Measurements from ENCODE around the gene MRPS18B.
"Not testable (repeated sequence)": the region's sequence is repeated elsewhere in the genome, so short reads cannot be mapped to it uniquely, and the experiment has no call there.

MRPS18B gene

DNA sequence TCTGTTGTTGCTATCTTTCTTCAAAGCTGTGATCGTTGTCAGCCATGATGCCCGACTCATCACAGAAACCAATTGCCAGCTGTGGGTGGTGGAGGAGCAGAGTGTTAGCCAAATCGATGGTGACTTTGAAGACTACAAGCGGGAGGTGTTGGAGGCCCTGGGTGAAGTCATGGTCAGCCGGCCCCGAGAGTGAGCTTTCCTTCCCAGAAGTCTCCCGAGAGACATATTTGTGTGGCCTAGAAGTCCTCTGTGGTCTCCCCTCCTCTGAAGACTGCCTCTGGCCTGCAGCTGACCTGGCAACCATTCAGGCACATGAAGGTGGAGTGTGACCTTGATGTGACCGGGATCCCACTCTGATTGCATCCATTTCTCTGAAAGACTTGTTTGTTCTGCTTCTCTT is 27.1 kb upstream of the MRPS18B start:
- TF ChIP-seq, protein P1, sequence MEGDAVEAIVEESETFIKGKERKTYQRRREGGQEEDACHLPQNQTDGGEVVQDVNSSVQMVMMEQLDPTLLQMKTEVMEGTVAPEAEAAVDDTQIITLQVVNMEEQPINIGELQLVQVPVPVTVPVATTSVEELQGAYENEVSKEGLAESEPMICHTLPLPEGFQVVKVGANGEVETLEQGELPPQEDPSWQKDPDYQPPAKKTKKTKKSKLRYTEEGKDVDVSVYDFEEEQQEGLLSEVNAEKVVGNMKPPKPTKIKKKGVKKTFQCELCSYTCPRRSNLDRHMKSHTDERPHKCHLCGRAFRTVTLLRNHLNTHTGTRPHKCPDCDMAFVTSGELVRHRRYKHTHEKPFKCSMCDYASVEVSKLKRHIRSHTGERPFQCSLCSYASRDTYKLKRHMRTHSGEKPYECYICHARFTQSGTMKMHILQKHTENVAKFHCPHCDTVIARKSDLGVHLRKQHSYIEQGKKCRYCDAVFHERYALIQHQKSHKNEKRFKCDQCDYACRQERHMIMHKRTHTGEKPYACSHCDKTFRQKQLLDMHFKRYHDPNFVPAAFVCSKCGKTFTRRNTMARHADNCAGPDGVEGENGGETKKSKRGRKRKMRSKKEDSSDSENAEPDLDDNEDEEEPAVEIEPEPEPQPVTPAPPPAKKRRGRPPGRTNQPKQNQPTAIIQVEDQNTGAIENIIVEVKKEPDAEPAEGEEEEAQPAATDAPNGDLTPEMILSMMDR (IDR thresholded peaks at IDR 0.05; ENCODE audit: insufficient read depth, low read length, missing control alignments), result no peak
- ChIA-PET POLR2A (interaction anchor here (0.8 to 1.4 kb wide), 3 partner anchors 12 to 20 kb away, joined by 3 to 4 read pairs (median 3); no protein-coding TSS in a partner anchor), CTCF (interaction anchor here (0.7 to 6.9 kb wide), 6 partner anchors 8 to 108 kb away, joined by 3 to 64 read pairs (median 4); no protein-coding TSS in a partner anchor)
- DNase-seq (ENCODE audit: low read depth, low spot score), result no peak
- H3K4me3 ChIP-seq (ENCODE audit: low read depth, low read length), result no peak overlapping the region

DNA sequence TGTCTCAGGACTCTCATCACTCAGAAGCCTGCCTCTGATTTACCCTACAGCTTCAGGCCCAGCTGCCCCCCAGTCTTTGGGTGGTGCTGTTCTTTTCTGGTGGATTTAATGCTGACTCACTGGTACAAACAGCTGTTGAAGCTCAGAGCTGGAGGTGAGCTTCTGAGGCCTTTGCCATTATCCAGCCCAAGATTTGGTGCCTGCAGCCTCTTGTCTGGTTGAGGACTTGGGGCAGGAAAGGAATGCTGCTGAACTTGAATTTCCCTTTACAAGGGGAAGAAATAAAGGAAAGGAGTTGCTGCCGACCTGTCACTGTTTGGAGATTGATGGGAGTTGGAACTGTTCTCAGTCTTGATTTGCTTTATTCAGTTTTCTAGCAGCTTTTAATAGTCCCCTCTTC is 26.6 kb upstream of the MRPS18B start:
- CTCF ChIA-PET, result interaction anchor here (0.7 to 6.9 kb wide), 5 partner anchors 7 to 108 kb away, joined by 3 to 64 read pairs (median 5); no protein-coding TSS in a partner anchor
- no peak for DNase-seq (ENCODE audit: low read depth, low spot score)
- no peak overlapping the region for H3K4me3 ChIP-seq (ENCODE audit: low read depth, low read length)
- POLR2A ChIA-PET, result interaction anchor here (0.8 to 1.4 kb wide), 4 partner anchors 12 to 22 kb away, joined by 3 to 4 read pairs (median 3); no protein-coding TSS in a partner anchor
- TF ChIP-seq, protein P1 (IDR thresholded peaks at IDR 0.05; ENCODE audit: insufficient read depth, low read length, missing control alignments), result no peak

DNA sequence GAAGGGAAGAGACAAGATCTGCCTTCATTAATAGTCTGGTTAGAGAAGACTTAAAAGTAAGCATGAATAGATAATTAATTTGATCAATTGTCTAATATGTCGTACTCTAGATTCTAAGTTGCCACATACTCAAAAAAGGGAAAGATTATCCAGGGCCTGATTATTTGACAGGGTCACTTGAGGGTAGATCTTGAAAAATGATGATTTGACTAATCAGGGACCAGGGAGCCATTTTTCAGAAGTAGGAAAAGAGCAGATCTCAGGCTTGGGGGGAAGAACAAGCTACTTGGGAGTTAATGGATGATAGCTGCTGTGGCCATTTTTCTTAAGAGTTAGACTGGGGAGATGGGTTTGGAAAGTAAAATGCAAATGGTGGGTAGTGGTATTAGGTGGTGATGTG is 25.4 kb upstream of the MRPS18B start:
- no peak for DNase-seq (ENCODE audit: low read depth, low spot score)
- ChIA-PET POLR2A (interaction anchor here (0.5 kb wide), 1 partner anchor 218 kb away, joined by 3 read pairs; no protein-coding TSS in a partner anchor), CTCF (interaction anchor here (6.4 kb wide), 1 partner anchor 110 kb away, joined by 29 read pairs; no protein-coding TSS in a partner anchor)
- no peak overlapping the region for H3K4me3 ChIP-seq (ENCODE audit: low read depth, low read length)
- TF ChIP-seq, protein P1 (IDR thresholded peaks at IDR 0.05; ENCODE audit: insufficient read depth, low read length, missing control alignments), result no peak

DNA sequence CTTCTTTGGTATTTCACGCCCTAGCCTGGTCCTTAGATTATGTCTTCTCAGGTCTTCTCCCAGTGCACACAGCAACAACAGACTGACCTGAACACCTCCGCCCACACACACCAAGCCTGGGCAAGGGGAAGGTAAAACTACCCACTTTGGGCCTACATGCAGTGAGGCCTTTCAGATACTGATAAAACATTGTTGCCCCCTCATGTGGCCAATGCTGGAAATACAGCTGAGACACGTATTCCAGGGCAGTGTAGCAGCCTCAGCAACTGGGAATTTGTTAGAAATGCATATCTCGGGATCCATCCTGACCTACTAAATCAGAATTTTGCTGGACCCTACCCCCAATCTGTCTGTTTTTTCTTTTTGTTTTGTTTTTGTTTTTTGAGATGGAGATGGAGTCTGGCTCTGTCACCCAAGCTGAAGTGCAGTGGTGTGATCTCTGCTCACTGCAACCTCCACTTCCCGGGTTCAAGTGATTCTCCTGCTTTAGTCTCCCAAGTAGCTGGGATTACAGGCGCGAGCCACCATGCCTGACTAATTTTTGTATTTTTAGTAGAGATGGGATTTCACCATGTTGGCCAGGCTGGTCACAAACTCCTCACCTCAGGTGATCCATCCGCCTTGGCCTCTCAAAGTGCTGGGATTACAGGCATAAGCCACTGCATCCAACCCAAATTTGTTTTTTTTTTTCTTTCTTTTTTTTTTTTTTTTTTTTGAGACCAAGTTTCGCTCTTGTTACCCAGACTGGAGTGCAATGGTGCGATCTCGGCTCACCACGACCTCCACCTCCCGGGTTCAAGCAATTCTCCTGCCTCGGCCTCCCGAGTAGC is 20.1 kb upstream of the MRPS18B start:
- POLR2A ChIA-PET, result interaction anchor here (0.6 to 2.0 kb wide), 11 partner anchors 9 to 107 kb away, joined by 3 to 20 read pairs (median 4); partner anchors contain the start of gene ABCF1
- not testable (repeated sequence) for DNase-seq (ENCODE audit: low read depth, low spot score)

DNA sequence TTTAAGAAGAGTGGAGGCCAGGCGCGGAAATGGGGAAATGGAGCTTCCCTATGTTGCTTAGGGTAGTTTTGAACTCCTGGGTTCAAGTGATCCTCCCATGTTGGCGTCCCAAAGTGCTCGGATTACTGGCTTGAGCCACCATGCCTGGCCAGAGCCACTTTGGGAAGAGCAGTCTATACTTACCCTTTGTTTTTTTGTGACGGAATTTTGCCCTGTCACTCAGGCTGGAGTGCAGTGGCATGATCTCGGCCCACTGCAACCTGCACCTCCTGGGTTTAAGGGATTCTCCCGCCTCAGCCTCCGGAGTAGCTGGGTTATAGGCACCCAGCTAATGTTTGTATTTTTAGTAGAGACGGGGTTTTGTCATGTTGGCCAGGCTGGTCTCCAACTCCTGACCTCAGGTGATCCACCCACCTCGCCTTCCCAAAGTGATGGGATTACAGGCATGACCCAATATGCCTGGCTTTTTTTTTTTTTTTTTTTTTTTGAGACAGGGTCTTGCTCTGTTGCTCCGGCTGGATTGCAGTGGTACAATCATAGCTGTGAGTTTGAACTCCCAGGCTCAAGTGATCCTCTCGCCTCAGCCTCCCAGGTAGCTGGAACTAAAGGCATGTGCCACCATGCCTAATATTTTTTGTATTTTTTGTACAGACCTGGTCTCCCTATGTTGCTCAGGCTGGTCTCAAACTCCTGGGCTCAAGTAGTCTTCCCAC is 18.6 kb upstream of the MRPS18B start:
- ChIA-PET CTCF (interaction anchor here (0.9 to 6.4 kb wide), 8 partner anchors 7 to 116 kb away, joined by 4 to 64 read pairs (median 18); no protein-coding TSS in a partner anchor), POLR2A (interaction anchor here (0.6 to 1.5 kb wide), 3 partner anchors 8 to 16 kb away, joined by 4 to 5 read pairs (median 4); no protein-coding TSS in a partner anchor)
- no peak overlapping the region for H3K4me3 ChIP-seq (ENCODE audit: low read depth, low read length)

More for the DNA sequence above, 20.1 kb upstream of the MRPS18B start:
- H3K4me3 ChIP-seq (ENCODE audit: low read depth, low read length), result not testable (repeated sequence)
- TF ChIP-seq, protein P1 (IDR thresholded peaks at IDR 0.05; ENCODE audit: insufficient read depth, low read length, missing control alignments), result peak; percentile 65
- CTCF ChIA-PET, result interaction anchor here (0.5 to 6.4 kb wide), 26 partner anchors 9 to 1057 kb away, joined by 3 to 64 read pairs (median 6); partner anchors contain the start of gene ABCF1

More for the DNA sequence above, 18.6 kb upstream of the MRPS18B start:
- TF ChIP-seq, protein P1 (IDR thresholded peaks at IDR 0.05; ENCODE audit: insufficient read depth, low read length, missing control alignments), result no peak
- DNase-seq (ENCODE audit: low read depth, low spot score), result no peak

All from AG04449 (cell line).